Fibroblast of lung (primary cell): ENCODE data around the gene ADGRV1. TPM values are rescaled to one million over a fixed set of nuclear protein-coding genes. Genes with fewer than 3 reads are reported as not detected.

Experiments used
- DNase-seq, 2 donors: peaks; one replicate each; pipeline versions ENCODE4 v3.0.0 to v3.0.0-alpha.2; 2010; ENCODE audit warnings: low read depth in 2 of 2
- H2AFZ ChIP-seq: 2 replicates; pipeline ENCODE4 v1.5.1; 2012; ENCODE audit warnings: low read length, control low read depth, inconsistent platforms
- H3K27ac ChIP-seq: 2 replicates; pipeline ENCODE4 v1.5.1; 2011; ENCODE audit warnings: low read length, control low read depth; ENCODE audit not compliant: insufficient read depth
- H3K27me3 ChIP-seq: 2 replicates; pipeline ENCODE4 v1.5.1; 2011; ENCODE audit warnings: mild to moderate bottlenecking, low read length; ENCODE audit not compliant: control insufficient read depth, insufficient read depth
- H3K36me3 ChIP-seq: 2 replicates; pipeline ENCODE4 v1.5.1; 2011; ENCODE audit warnings: low read length; ENCODE audit not compliant: control insufficient read depth, insufficient read depth
- H3K4me1 ChIP-seq: 2 replicates; pipeline ENCODE4 v1.5.1; 2011; ENCODE audit warnings: low read length; ENCODE audit not compliant: control insufficient read depth, insufficient read depth; ENCODE audit errors: extremely low read depth
- H3K4me2 ChIP-seq: 2 replicates; pipeline ENCODE4 v1.5.1; 2011; ENCODE audit warnings: low read length, control low read depth; ENCODE audit not compliant: insufficient read depth; ENCODE audit errors: extremely low read depth
- H3K4me3 ChIP-seq, 4 experiments: fragments of 200-600 bp in 1 of 4; sonication (generic) in 1 of 4; replicated peaks in 1 of 4; 2 replicates each; pipeline ENCODE4 v1.5.1; 2011 to 2016; ENCODE audit warnings: low read length in 4 of 4, low read depth in 3 of 4, mild to moderate bottlenecking in 3 of 4, control low read depth in 2 of 4, inconsistent platforms in 1 of 4, mixed read lengths in 1 of 4; ENCODE audit not compliant: insufficient read depth in 1 of 4; ENCODE audit errors: control extremely low read depth in 1 of 4
- H3K79me2 ChIP-seq: 2 replicates; pipeline ENCODE4 v1.5.1; 2012; ENCODE audit warnings: mild to moderate bottlenecking, low read length, inconsistent platforms; ENCODE audit not compliant: control insufficient read depth, insufficient read depth
- H3K9ac ChIP-seq: 2 replicates; pipeline ENCODE4 v1.5.1; 2011; ENCODE audit warnings: mild to moderate bottlenecking, low read length, control low read depth; ENCODE audit not compliant: insufficient read depth
- H3K9me3 ChIP-seq: 2 replicates; pipeline ENCODE4 v1.5.1; 2012; ENCODE audit warnings: low read depth, low read length; ENCODE audit not compliant: control insufficient read depth, insufficient read depth
- H4K20me1 ChIP-seq: 2 replicates; pipeline ENCODE4 v1.5.1; 2011; ENCODE audit warnings: low read length; ENCODE audit not compliant: control insufficient read depth, insufficient read depth; ENCODE audit errors: extremely low read depth
- EZH2 ChIP-seq: IDR thresholded peaks from 2 replicates; pipeline ENCODE4 v1.5.1; 2012; ENCODE audit warnings: low read length, control low read depth, mild to moderate bottlenecking; ENCODE audit errors: missing control alignments
- polyA plus RNA-seq, 2 donors: library from polyadenylated mRNA; depleted of rRNA in 1 of 2; stranded (reverse) in 1 of 2; unstranded in 1 of 2; fragments of >200 nt; gene quantifications; 2 replicates each; pipeline ENCODE4 v1.2.1, GENCODE V29; 2011 to 2012; ENCODE audit warnings: missing spikeins in 1 of 2
- total RNA-seq: library from RNA; depleted of rRNA; stranded (reverse); fragments of >200 nt; gene quantifications from 2 replicates; pipeline ENCODE4 v1.2.1, GENCODE V29; 2014
- TF ChIP-seq, protein P1 (sequence below), 2 donors: IDR thresholded peaks in 1 of 2; conservative IDR thresholded peaks in 1 of 2; 1 replicate in 1 of 2; 2 replicates in 1 of 2; pipeline ENCODE4 v1.5.1; 2011 to 2012; ENCODE audit warnings: low read length in 2 of 2, control low read depth in 1 of 2, inconsistent platforms in 1 of 2, low read depth in 1 of 2, mild to moderate bottlenecking in 1 of 2

ADGRV1 gene
- total and polyA plus RNA-seq, 2 donors (not counting 1 experiment from before 2014, with no cell fraction given), result 0.15 to 0.17 TPM

DNA sequence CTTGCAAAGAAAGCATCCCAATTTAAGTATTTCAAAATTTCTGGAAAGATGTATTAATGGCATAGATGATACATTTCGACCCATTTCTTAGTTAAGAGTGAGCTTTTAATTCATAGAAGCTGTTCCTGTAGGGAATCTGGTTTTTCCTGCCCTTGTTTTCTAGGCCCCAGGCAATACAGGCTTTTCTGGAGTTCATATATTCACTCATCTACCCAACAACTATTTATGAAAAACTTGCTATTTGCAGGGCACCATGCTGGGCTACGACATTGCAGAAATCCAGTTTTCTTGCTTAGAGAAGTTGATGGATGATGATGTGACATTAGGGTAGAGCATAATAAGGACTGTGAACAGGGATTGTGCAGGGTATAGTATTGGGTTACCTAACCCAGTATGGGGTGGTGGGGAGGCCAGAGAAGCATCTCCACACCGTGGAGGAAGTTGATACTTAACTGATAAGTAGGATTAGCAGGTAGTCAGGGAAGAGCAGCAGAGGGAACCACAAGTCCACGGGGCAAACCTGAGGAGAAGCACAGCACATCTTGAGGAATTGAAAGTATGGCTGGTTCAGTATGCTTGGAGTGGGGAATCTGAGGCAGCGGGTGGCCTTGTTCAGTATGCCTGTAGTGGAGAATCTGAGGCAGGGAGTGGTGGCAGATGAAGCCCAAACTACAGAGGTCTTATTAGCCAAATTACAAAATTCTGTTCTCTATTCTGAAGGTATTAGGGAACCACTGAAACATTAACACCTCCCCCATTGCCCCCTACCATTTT, 577.1 kb downstream of the ADGRV1 start:
- no peak overlapping the region for H3K4me3 ChIP-seq
- H3K4me1 ChIP-seq, result no peaks in the 10 kb centered on the region
- H4K20me1 ChIP-seq, result no peaks in the 10 kb centered on the region
- no peaks in the 10 kb centered on the region for H3K79me2 ChIP-seq
- no peak overlapping the region for H3K9ac ChIP-seq
- H3K36me3 ChIP-seq, result no peaks in the 10 kb centered on the region
- H3K4me2 ChIP-seq, result no peak overlapping the region
- no peaks in the 10 kb centered on the region for H3K9me3 ChIP-seq
- H3K27me3 ChIP-seq, result no peaks in the 10 kb centered on the region
- H3K27ac ChIP-seq, result no peak overlapping the region
- TF ChIP-seq EZH2, result no peak
- TF ChIP-seq, protein P1, sequence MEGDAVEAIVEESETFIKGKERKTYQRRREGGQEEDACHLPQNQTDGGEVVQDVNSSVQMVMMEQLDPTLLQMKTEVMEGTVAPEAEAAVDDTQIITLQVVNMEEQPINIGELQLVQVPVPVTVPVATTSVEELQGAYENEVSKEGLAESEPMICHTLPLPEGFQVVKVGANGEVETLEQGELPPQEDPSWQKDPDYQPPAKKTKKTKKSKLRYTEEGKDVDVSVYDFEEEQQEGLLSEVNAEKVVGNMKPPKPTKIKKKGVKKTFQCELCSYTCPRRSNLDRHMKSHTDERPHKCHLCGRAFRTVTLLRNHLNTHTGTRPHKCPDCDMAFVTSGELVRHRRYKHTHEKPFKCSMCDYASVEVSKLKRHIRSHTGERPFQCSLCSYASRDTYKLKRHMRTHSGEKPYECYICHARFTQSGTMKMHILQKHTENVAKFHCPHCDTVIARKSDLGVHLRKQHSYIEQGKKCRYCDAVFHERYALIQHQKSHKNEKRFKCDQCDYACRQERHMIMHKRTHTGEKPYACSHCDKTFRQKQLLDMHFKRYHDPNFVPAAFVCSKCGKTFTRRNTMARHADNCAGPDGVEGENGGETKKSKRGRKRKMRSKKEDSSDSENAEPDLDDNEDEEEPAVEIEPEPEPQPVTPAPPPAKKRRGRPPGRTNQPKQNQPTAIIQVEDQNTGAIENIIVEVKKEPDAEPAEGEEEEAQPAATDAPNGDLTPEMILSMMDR (conservative IDR thresholded peaks at IDR 0.05 in 1 of 2, IDR thresholded peaks at IDR 0.05 in 1 of 2; ENCODE audit: low read depth in 1 of 2, low read length in 2 of 2), result no peak
- no peak overlapping the region for H2AFZ ChIP-seq
- peak in 1 of 2 donors; percentile 6 for DNase-seq

DNA sequence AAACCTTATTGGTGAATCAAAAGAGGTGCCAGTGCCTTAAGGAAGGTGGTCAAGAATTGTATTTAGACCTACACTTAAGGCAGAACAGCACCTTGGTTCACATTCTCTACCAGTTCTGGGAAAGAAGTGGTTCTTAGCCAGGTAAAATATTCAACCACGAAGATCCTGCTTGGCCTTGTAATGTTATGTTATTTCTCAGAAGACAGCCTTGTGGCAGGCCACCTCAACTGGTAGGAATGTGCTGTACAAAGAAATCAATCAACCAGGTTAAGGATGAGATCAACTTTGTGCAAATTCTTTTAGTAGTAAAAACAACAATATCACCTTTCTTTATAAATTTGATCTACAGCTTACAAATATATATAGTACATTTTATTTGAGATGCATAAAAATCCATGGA, 577.7 kb downstream of the ADGRV1 start:
- Histone ChIP-seq H3K9me3 (no peaks in the 10 kb centered on the region), H4K20me1 (no peaks in the 10 kb centered on the region), H3K4me2 (no peak overlapping the region), H3K4me1 (no peaks in the 10 kb centered on the region), H3K36me3 (no peaks in the 10 kb centered on the region), H3K27ac (no peak overlapping the region), H3K9ac (no peak overlapping the region), H3K27me3 (no peaks in the 10 kb centered on the region), H2AFZ (no peak overlapping the region), H3K79me2 (no peaks in the 10 kb centered on the region), H3K4me3 (no peak overlapping the region)
- no peak for TF ChIP-seq EZH2
- TF ChIP-seq, protein P1 (conservative IDR thresholded peaks at IDR 0.05 in 1 of 2, IDR thresholded peaks at IDR 0.05 in 1 of 2; ENCODE audit: low read depth in 1 of 2, low read length in 2 of 2), result no peak
- DNase-seq, result peak in 1 of 2 donors; percentile 77

- Histone ChIP-seq H2AFZ (no peak overlapping the region), H3K79me2 (no peaks in the 10 kb centered on the region), H3K4me2 (no peak overlapping the region), H4K20me1 (no peaks in the 10 kb centered on the region), H3K9ac (no peak overlapping the region), H3K27me3 (no peaks in the 10 kb centered on the region), H3K36me3 (no peaks in the 10 kb centered on the region), H3K9me3 (no peaks in the 10 kb centered on the region), H3K4me1 (no peaks in the 10 kb centered on the region), H3K27ac (no peak overlapping the region), H3K4me3 (no peak overlapping the region)
- no peak for DNase-seq
- TF ChIP-seq, protein P1 (conservative IDR thresholded peaks at IDR 0.05 in 1 of 2, IDR thresholded peaks at IDR 0.05 in 1 of 2; ENCODE audit: low read depth in 1 of 2, low read length in 2 of 2), result no peak
- TF ChIP-seq EZH2, result no peak
Observed at GRCh38 chr5:91137647-91138046, 579.0 kb downstream of the ADGRV1 start.
